ENCODE results near the gene RNF213.
"Not testable (repeated sequence)": the region's sequence is repeated elsewhere in the genome, so short reads cannot be mapped to it uniquely, and the experiment has no call there.

DNA sequence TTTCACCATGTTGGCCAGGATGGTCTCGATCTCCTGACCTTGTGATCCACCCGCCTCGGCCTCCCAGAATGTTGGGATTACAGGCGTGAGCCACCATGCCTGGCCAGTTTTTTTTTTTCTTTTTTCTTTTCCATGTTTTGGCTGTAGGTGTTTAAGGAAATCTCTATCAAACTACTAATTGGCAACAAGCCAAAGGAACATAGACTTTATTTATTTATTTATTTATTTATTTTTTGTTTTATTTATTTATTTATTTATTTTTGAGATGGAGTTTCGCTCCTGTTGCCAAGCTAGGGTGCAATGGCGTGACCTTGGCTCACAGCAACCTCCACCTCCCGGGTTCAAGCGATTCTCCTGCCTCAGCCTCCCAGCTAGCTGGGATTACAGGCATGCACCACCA lies 15.2 kb downstream of the RNF213 start:
- TF ChIP-seq, protein P1, sequence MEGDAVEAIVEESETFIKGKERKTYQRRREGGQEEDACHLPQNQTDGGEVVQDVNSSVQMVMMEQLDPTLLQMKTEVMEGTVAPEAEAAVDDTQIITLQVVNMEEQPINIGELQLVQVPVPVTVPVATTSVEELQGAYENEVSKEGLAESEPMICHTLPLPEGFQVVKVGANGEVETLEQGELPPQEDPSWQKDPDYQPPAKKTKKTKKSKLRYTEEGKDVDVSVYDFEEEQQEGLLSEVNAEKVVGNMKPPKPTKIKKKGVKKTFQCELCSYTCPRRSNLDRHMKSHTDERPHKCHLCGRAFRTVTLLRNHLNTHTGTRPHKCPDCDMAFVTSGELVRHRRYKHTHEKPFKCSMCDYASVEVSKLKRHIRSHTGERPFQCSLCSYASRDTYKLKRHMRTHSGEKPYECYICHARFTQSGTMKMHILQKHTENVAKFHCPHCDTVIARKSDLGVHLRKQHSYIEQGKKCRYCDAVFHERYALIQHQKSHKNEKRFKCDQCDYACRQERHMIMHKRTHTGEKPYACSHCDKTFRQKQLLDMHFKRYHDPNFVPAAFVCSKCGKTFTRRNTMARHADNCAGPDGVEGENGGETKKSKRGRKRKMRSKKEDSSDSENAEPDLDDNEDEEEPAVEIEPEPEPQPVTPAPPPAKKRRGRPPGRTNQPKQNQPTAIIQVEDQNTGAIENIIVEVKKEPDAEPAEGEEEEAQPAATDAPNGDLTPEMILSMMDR (IDR thresholded peaks at IDR 0.05), result not testable (repeated sequence)
- TF ChIP-seq POLR2A (IDR thresholded peaks at IDR 0.05), result not testable (repeated sequence)

Measured in adrenal gland (tissue), 5 donors.